Thyroid gland (tissue), 4 donors: ENCODE data around the gene POLR2C. TPM values are rescaled to one million over a fixed set of nuclear protein-coding genes. Genes with fewer than 3 reads are reported as not detected.

Experiments used
- DNase-seq, 2 donors: peaks; one replicate each; pipeline ENCODE4 v3.0.0-alpha.2; 2019
- H3K27ac ChIP-seq, 3 donors: fragments of 200-600 bp; sonication (generic); 1 replicate in 2 of 3; 2 replicates in 1 of 3; pipeline ENCODE4 v1.5.1; 2016 to 2019; ENCODE audit warnings: mild to moderate bottlenecking in 1 of 3, moderate library complexity in 1 of 3
- H3K27me3 ChIP-seq: fragments of 200-600 bp; sonication (generic); one replicate; pipeline ENCODE4 v1.5.1; 2019
- H3K36me3 ChIP-seq, 2 donors: fragments of 200-600 bp; sonication (generic); one replicate each; pipeline ENCODE4 v1.5.1; 2016 to 2019
- H3K4me1 ChIP-seq, 2 donors: fragments of 200-600 bp; sonication (generic); one replicate each; pipeline ENCODE4 v1.5.1; 2017 to 2019
- H3K4me3 ChIP-seq, 3 donors: fragments of 200-600 bp; sonication (generic); replicated peaks in 1 of 3; 1 replicate in 2 of 3; 2 replicates in 1 of 3; pipeline ENCODE4 v1.5.1; 2016; ENCODE audit warnings: mild to moderate bottlenecking in 1 of 3
- H3K9me3 ChIP-seq: fragments of 200-600 bp; sonication (generic); one replicate; pipeline ENCODE4 v1.5.1; 2017
- POLR2A ChIP-seq, 2 donors: fragments of 450-650 bp; IDR thresholded peaks; one replicate each; pipeline ENCODE4 v1.6.1; 2017; ENCODE audit warnings: antibody characterized with exemption in 2 of 2, mild to moderate bottlenecking in 2 of 2, moderate library complexity in 1 of 2
- WGBS, 2 donors: methylation state at CpG; one replicate each; pipeline ENCODE4 v1.1.5; 2017; 5-methylcytosine and 5-hydroxymethylcytosine counted together
- intact Hi-C: fragments of 100-400 bp; cut with DNase I; formaldehyde crosslinking; loops from one replicate; pipeline ENCODE4 v1.15.1; 2023
- total RNA-seq, 4 donors: library from RNA; depleted of rRNA; stranded (reverse); fragments of >200 nt; gene quantifications; one replicate each; pipeline ENCODE4 v1.2.3, GENCODE V29; 2016
- TF ChIP-seq, protein P1 (sequence below), 6 experiments: fragments of 200-600 bp in 3 of 6; fragments of 450-650 bp in 3 of 6; sonication (generic) in 3 of 6; IDR thresholded peaks; one replicate each; pipeline ENCODE4 v1.5.1; 2016 to 2019; ENCODE audit warnings: antibody characterized with exemption in 6 of 6, mild to moderate bottlenecking in 2 of 6, inconsistent platforms in 1 of 6, moderate library complexity in 1 of 6

Gene POLR2C
- total RNA-seq, 4 donors from 2014 or later, result 126 to 212 (median 174) TPM

DNA sequence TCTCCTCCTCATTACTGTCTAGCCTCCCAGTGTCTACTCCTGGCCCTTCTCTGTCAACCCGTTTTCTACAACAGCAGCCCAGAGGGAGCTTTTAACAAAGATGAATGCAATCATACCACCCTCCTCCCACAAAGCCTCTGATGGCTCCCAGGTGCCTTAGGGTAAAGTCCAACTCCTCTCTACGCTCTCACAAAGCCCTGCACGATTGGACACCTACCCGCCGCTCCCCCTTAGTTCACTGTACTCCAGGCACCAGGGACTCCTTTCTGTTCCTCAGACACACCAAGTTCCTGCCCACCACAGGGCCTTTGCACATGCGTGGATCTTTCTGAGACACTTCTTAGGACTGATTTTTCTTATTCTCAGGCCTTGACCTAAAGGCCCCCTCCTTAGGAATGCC lies 56.4 kb downstream of the POLR2C start:
- intact Hi-C loops, result loop anchor here (5.0 kb wide), 2 partner anchors 57 to 102 kb away; partner anchors contain the start of gene POLR2C

DNA sequence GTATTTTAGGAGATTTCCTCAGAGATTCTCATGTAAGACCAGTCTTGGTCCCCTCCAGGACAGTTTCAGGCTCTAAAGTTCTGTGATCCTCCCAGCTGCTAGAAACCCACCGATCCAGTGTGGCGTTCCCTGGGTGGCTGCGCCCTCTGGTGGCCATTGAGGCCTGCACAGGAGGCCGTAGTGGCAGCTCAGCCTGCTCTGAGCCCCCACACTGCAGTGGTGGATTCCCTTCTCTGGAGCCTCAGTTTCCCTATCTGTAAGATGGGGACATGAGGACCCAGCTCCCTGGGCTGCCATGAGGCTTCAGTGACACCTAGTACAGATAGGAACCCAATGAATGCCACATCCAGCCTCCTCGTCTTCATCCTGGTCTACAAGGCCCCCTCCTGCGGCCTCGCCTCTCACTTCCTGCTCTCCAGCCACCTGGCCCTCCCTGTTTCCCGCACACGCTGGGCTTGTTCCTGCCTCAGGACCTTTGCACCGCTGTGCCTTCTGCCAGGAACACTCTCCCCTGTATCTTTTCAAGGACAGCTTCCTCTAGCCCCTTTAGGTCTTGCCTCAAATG lies 57.4 kb downstream of the POLR2C start:
- WGBS, 2 donors, result 38 to 47% methylated on average over 10 of the region's 10 CpGs
- Histone ChIP-seq H3K36me3 (peaks cover 10 to 19% of the 10 kb centered on the region in 2 donors), H3K9me3 (no peaks in the 10 kb centered on the region), H3K4me3 (no peak overlapping the region), H3K27me3 (no peaks in the 10 kb centered on the region), H3K27ac (no peak overlapping the region), H3K4me1 (no peaks in the 10 kb centered on the region)
- TF ChIP-seq, protein P1, sequence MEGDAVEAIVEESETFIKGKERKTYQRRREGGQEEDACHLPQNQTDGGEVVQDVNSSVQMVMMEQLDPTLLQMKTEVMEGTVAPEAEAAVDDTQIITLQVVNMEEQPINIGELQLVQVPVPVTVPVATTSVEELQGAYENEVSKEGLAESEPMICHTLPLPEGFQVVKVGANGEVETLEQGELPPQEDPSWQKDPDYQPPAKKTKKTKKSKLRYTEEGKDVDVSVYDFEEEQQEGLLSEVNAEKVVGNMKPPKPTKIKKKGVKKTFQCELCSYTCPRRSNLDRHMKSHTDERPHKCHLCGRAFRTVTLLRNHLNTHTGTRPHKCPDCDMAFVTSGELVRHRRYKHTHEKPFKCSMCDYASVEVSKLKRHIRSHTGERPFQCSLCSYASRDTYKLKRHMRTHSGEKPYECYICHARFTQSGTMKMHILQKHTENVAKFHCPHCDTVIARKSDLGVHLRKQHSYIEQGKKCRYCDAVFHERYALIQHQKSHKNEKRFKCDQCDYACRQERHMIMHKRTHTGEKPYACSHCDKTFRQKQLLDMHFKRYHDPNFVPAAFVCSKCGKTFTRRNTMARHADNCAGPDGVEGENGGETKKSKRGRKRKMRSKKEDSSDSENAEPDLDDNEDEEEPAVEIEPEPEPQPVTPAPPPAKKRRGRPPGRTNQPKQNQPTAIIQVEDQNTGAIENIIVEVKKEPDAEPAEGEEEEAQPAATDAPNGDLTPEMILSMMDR (IDR thresholded peaks at IDR 0.05), result peak; percentile 81 to 99 (median 90)
- TF ChIP-seq POLR2A (IDR thresholded peaks at IDR 0.05), result no peak
- DNase-seq, result peak; percentile 77 to 79
- intact Hi-C loops, result loop anchor here (5.0 to 10.0 kb wide), 3 partner anchors 58 to 215 kb away; partner anchors contain the start of gene POLR2C

More for the DNA sequence above, 56.4 kb downstream of the POLR2C start:
- Histone ChIP-seq H3K9me3 (no peaks in the 10 kb centered on the region), H3K4me1 (peaks cover 0 to 5% of the 10 kb centered on the region in 2 donors), H3K27ac (no peak overlapping the region), H3K36me3 (peaks cover 10 to 19% of the 10 kb centered on the region in 2 donors), H3K4me3 (no peak overlapping the region), H3K27me3 (no peaks in the 10 kb centered on the region)
- no peak for DNase-seq
- WGBS, 2 donors, result 93 to 95% methylated on average over 6 of the region's 6 CpGs
- TF ChIP-seq, protein P1 (IDR thresholded peaks at IDR 0.05), result no peak
- TF ChIP-seq POLR2A (IDR thresholded peaks at IDR 0.05), result no peak

Other genes with a start within 250 kb of the POLR2C start
- gene ARL2BP, start 217.4 kb upstream of the POLR2C start, total RNA-seq, result 10 to 100 TPM; 51.2 to 68.9 (median 60.0) TPM
- gene PLLP, start 178.0 kb upstream of the POLR2C start, total RNA-seq, result 10 to 100 TPM; 13.6 to 38.5 (median 30.1) TPM
- gene CCL22, start 103.9 kb upstream of the POLR2C start, total RNA-seq, result not detected
- gene CX3CL1, start 90.2 kb upstream of the POLR2C start, total RNA-seq, result 10 to 100 TPM in 3 of 4 donors, 1 to 10 TPM in 1; 3.3 to 12.6 (median 10.9) TPM
- gene CCL17, start 57.9 kb upstream of the POLR2C start, total RNA-seq, result not detected
- 10 to 100 TPM; 29.2 to 41.2 (median 35.5) TPM for gene CIAPIN1, start 15.3 kb upstream of the POLR2C start, total RNA-seq
- gene COQ9, start 15.2 kb upstream of the POLR2C start, total RNA-seq, result 100 to 1,000 TPM in 1 of 4 donors, 10 to 100 TPM in 3; 41.8 to 112 (median 76.1) TPM
- 10 to 100 TPM in 2 of 4 donors, 1 to 10 TPM in 2; 9.1 to 27.3 (median 13.3) TPM for gene DOK4, start 23.8 kb downstream of the POLR2C start, total RNA-seq
- gene CCDC102A, start 73.9 kb downstream of the POLR2C start, total RNA-seq, result 10 to 100 TPM; 13.1 to 34.9 (median 18.9) TPM
- gene ADGRG5, start 80.0 kb downstream of the POLR2C start, total RNA-seq, result under 1 TPM; 0.22 to 0.63 (median 0.33) TPM
- 100 to 1,000 TPM; 120 to 295 (median 239) TPM for gene ADGRG1, start 166.0 kb downstream of the POLR2C start, total RNA-seq
- 10 to 100 TPM in 2 of 4 donors, 1 to 10 TPM in 2; 3.8 to 14.2 (median 8.2) TPM for gene ADGRG3, start 205.6 kb downstream of the POLR2C start, total RNA-seq
- gene DRC7, start 232.1 kb downstream of the POLR2C start, total RNA-seq, result 1 to 10 TPM in 1 of 4 donors, under 1 TPM in 1, not detected in 2; 0.22 to 7.1 TPM